ENCODE measurements around the gene P4HB. TPM values are rescaled to one million over a fixed set of nuclear protein-coding genes. Genes with fewer than 3 reads are reported as not detected.

The P4HB gene
- total RNA-seq, 1 donor from 2014 or later, result 203 TPM

- Histone ChIP-seq H3K9ac (no peak overlapping the region), H2AFZ (replicated peaks) (no peak overlapping the region), H4K20me1 (ENCODE audit: low read depth) (no peaks in the 10 kb centered on the region), H3K27me3 (peaks cover 47% of the 10 kb centered on the region), H3K4me1 (no peaks in the 10 kb centered on the region), H3K9me3 (ENCODE audit: low read depth) (no peaks in the 10 kb centered on the region), H3K36me3 (no peaks in the 10 kb centered on the region), H3K4me3 (no peak overlapping the region), H3K79me2 (ENCODE audit: low read depth) (no peaks in the 10 kb centered on the region), H3K27ac (no peak overlapping the region), H3F3A (ENCODE audit: low read depth) (peaks cover 3% of the 10 kb centered on the region), H3K4me2 (no peak overlapping the region)
- H3K27ac Mint-ChIP-seq, result no peak overlapping the region
- H3K4me3 Mint-ChIP-seq, result no peak overlapping the region
- H3K36me3 Mint-ChIP-seq, result no peaks in the 10 kb centered on the region
- peaks cover 19% of the 10 kb centered on the region for H3K27me3 Mint-ChIP-seq (ENCODE audit: insufficient read depth, low read depth)
- H3K9me3 Mint-ChIP-seq, result no peaks in the 10 kb centered on the region
- TF ChIP-seq EZH2 (IDR thresholded peaks at IDR 0.05) (no peak), EZH2phosphoT487 (IDR thresholded peaks at IDR 0.05) (no peak)
- TF ChIP-seq, protein P1, sequence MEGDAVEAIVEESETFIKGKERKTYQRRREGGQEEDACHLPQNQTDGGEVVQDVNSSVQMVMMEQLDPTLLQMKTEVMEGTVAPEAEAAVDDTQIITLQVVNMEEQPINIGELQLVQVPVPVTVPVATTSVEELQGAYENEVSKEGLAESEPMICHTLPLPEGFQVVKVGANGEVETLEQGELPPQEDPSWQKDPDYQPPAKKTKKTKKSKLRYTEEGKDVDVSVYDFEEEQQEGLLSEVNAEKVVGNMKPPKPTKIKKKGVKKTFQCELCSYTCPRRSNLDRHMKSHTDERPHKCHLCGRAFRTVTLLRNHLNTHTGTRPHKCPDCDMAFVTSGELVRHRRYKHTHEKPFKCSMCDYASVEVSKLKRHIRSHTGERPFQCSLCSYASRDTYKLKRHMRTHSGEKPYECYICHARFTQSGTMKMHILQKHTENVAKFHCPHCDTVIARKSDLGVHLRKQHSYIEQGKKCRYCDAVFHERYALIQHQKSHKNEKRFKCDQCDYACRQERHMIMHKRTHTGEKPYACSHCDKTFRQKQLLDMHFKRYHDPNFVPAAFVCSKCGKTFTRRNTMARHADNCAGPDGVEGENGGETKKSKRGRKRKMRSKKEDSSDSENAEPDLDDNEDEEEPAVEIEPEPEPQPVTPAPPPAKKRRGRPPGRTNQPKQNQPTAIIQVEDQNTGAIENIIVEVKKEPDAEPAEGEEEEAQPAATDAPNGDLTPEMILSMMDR (IDR thresholded peaks at IDR 0.05), result no peak
- no peak for DNase-seq (ENCODE audit: low spot score)
- no peaks in the 10 kb centered on the region for H3K4me1 Mint-ChIP-seq
These were observed 49.9 kb downstream of the P4HB start for GRCh38 chr17:81810476-81810875.

GRCh38 chr17:81809556-81809998 is 50.8 kb downstream of the P4HB start:
- no peak overlapping the region for H2AFZ ChIP-seq (replicated peaks)
- no peak overlapping the region for H3K9ac ChIP-seq
- H3K4me1 Mint-ChIP-seq, result no peaks in the 10 kb centered on the region
- no peaks in the 10 kb centered on the region for H3K9me3 ChIP-seq (ENCODE audit: low read depth)
- peak overlapping the region; percentile 50 for H3K4me3 Mint-ChIP-seq
- peaks cover under 1% of the 10 kb centered on the region for H4K20me1 ChIP-seq (ENCODE audit: low read depth)
- peaks cover 22% of the 10 kb centered on the region for H3K27me3 Mint-ChIP-seq (ENCODE audit: insufficient read depth, low read depth)
- peak overlapping the region; percentile 20 for H3K27ac Mint-ChIP-seq
- no peak for DNase-seq (ENCODE audit: low spot score)
- peaks cover 6% of the 10 kb centered on the region for H3K4me1 ChIP-seq
- no peaks in the 10 kb centered on the region for H3K36me3 ChIP-seq
- no peak overlapping the region for H3K4me3 ChIP-seq
- H3F3A ChIP-seq (ENCODE audit: low read depth), result peaks cover 3% of the 10 kb centered on the region
- H3K9me3 Mint-ChIP-seq, result no peaks in the 10 kb centered on the region
- H3K27ac ChIP-seq, result no peak overlapping the region
- H3K79me2 ChIP-seq (ENCODE audit: low read depth), result no peaks in the 10 kb centered on the region
- no peaks in the 10 kb centered on the region for H3K36me3 Mint-ChIP-seq
- TF ChIP-seq EZH2phosphoT487 (IDR thresholded peaks at IDR 0.05) (no peak), EZH2 (IDR thresholded peaks at IDR 0.05) (no peak)
- TF ChIP-seq, protein P1 (IDR thresholded peaks at IDR 0.05), result no peak
- no peak overlapping the region for H3K4me2 ChIP-seq
- H3K27me3 ChIP-seq, result peaks cover 56% of the 10 kb centered on the region

GRCh38 chr17:81808778-81809555 is 51.4 kb downstream of the P4HB start:
- no peak overlapping the region for H3K4me3 ChIP-seq
- peaks cover 2% of the 10 kb centered on the region for H4K20me1 ChIP-seq (ENCODE audit: low read depth)
- DNase-seq (ENCODE audit: low spot score), result no peak
- no peak overlapping the region for H3K4me2 ChIP-seq
- no peak overlapping the region for H3K27ac ChIP-seq
- H3K27me3 ChIP-seq, result peaks cover 62% of the 10 kb centered on the region
- no peaks in the 10 kb centered on the region for H3K79me2 ChIP-seq (ENCODE audit: low read depth)
- H3F3A ChIP-seq (ENCODE audit: low read depth), result peaks cover 3% of the 10 kb centered on the region
- H3K36me3 Mint-ChIP-seq, result no peaks in the 10 kb centered on the region
- no peaks in the 10 kb centered on the region for H3K9me3 Mint-ChIP-seq
- H3K27me3 Mint-ChIP-seq (ENCODE audit: insufficient read depth, low read depth), result peaks cover 22% of the 10 kb centered on the region
- no peaks in the 10 kb centered on the region for H3K4me1 Mint-ChIP-seq
- no peak overlapping the region for H2AFZ ChIP-seq (replicated peaks)
- no peak for TF ChIP-seq EZH2 (IDR thresholded peaks at IDR 0.05)
- TF ChIP-seq EZH2phosphoT487 (IDR thresholded peaks at IDR 0.05), result no peak
- TF ChIP-seq, protein P1 (IDR thresholded peaks at IDR 0.05), result no peak
- H3K4me1 ChIP-seq, result peaks cover 9% of the 10 kb centered on the region
- H3K36me3 ChIP-seq, result no peaks in the 10 kb centered on the region
- H3K4me3 Mint-ChIP-seq, result peak overlapping the region; percentile 50
- no peaks in the 10 kb centered on the region for H3K9me3 ChIP-seq (ENCODE audit: low read depth)
- H3K27ac Mint-ChIP-seq, result peak overlapping the region; percentile 20
- H3K9ac ChIP-seq, result no peak overlapping the region

Data from neural progenitor cell (in vitro differentiated cells).